Stimulated activated memory B cell treated with anti-CD40 and anti-IgM and Interleukin-4, amounts not matched to agents 10 μg/mL and 1 μg/mL and 100 μg/mL, for 72 hours (primary cell): Measurements from ENCODE around the gene CNTNAP5.

ENCODE experiments used
- ATAC-seq: fragments of 150-1000 bp; cut with Tn5 transposase; 2 replicates; pipeline ENCODE4 v1.10.0; 2021
- H3K27ac Mint-ChIP-seq: one replicate; pipeline ENCODE4 v1.8.0; 2022; ENCODE audit warnings: mild to moderate bottlenecking, mixed read lengths
- H3K27me3 Mint-ChIP-seq: one replicate; pipeline ENCODE4 v1.8.0; 2022; ENCODE audit warnings: mixed read lengths
- H3K36me3 Mint-ChIP-seq: one replicate; pipeline ENCODE4 v1.8.0; 2022; ENCODE audit warnings: mixed read lengths
- H3K4me1 Mint-ChIP-seq: one replicate; pipeline ENCODE4 v1.8.0; 2022; ENCODE audit warnings: mixed read lengths
- H3K4me3 Mint-ChIP-seq: one replicate; pipeline ENCODE4 v1.8.0; 2022; ENCODE audit warnings: mild to moderate bottlenecking, moderate library complexity, mixed read lengths
- H3K9me3 Mint-ChIP-seq: one replicate; pipeline ENCODE4 v1.8.0; 2022; ENCODE audit warnings: mixed read lengths

The CNTNAP5 gene

DNA sequence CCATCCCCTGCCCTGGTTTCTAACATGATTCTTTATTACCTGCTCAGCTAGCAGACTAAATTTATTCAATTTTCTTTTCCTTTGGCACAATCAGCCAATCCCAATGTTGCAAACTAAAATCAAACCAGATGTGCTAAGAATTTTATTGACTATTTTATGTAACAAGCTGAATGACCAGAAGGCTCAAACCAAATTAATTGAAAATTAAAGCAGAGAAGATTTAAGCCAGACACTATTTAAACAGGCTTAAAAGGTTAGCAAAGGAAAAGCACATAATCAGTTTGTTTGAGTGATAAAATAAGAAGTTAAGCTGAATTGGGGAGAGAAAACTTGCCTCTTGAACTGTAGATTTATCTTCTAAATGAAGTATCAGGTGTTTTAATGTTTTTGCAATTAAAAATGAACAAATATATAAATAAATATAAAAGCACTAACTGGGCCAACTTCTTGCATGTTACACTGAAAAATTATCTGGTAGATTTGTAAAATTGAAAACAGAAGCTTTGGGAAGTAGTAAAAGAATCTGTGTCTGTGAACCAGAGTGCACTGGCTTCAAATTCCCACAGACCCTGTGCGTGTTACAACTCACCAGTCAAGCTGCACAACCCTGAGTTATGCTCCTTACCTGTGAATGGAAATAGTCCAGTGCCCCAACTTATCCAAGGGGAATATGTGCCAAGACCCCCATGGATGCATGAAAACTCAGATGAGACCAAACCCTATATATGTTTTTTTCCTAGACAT, 283.4 kb downstream of the CNTNAP5 start:
- H3K4me1 Mint-ChIP-seq = no peaks in the 10 kb centered on the region
- no peak overlapping the region for H3K27ac Mint-ChIP-seq
- H3K27me3 Mint-ChIP-seq = no peaks in the 10 kb centered on the region
- H3K36me3 Mint-ChIP-seq = no peaks in the 10 kb centered on the region
- H3K4me3 Mint-ChIP-seq = no peak overlapping the region
- H3K9me3 Mint-ChIP-seq = peaks cover 3% of the 10 kb centered on the region
- no peak for ATAC-seq

DNA sequence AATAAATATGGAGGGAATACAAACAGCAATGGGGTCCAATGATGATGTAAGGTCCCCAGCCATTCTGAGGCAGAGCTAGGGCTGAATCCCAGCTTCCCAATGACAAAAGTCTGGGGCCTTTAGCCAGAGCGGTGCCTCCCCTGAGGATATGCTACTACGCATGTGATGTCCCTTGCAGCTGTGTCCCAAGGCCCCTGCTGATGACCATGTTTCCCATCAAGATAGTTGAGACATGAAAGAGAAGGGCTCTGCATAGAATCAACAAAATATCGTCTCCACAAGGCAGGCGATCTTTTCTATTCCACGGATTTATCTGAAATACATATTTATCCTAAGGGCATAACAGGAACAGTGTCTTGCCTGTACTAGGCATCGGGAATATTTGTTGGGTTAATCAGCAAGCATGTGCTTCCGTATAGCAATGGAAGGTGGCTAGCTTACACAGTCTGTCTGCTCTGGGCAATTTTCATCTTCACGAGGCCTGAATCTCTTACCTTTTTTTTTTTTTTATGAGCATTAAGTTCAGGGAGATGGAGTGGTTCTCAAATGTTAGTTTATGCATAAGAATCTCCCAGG, 284.6 kb downstream of the CNTNAP5 start:
- no peak overlapping the region for H3K4me3 Mint-ChIP-seq
- no peaks in the 10 kb centered on the region for H3K4me1 Mint-ChIP-seq
- peaks cover 3% of the 10 kb centered on the region for H3K9me3 Mint-ChIP-seq
- no peaks in the 10 kb centered on the region for H3K36me3 Mint-ChIP-seq
- H3K27me3 Mint-ChIP-seq = no peaks in the 10 kb centered on the region
- no peak overlapping the region for H3K27ac Mint-ChIP-seq
- no peak for ATAC-seq

GRCh38 chr2:124310671-124311070, 285.6 kb downstream of the CNTNAP5 start:
- Mint-ChIP-seq H3K9me3 (peaks cover 3% of the 10 kb centered on the region), H3K4me3 (no peak overlapping the region), H3K27me3 (no peaks in the 10 kb centered on the region), H3K27ac (no peak overlapping the region), H3K36me3 (no peaks in the 10 kb centered on the region), H3K4me1 (no peaks in the 10 kb centered on the region)
- ATAC-seq = no peak

DNA sequence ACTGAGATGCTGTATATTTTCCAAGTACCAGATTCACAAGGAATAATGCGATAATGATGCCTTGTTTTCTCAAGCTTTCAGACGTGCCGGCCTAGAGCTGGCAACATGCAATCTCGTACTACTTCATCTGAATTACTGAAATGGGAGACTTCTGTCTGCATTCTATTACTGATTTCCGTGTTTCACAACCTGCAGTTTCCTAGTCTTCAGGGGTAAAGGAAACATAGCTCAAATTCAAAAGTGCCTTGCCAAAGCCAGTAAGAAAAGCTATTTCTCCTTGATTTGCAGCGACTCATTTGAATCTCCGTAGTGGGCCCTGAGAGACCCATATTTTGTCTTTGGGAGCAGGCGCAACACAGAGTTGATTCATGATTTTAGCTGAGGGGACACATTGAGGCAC, 289.0 kb downstream of the CNTNAP5 start:
- no peak overlapping the region for H3K27ac Mint-ChIP-seq
- no peaks in the 10 kb centered on the region for H3K4me1 Mint-ChIP-seq
- ATAC-seq = no peak
- no peaks in the 10 kb centered on the region for H3K36me3 Mint-ChIP-seq
- peaks cover 3% of the 10 kb centered on the region for H3K9me3 Mint-ChIP-seq
- H3K4me3 Mint-ChIP-seq = no peak overlapping the region
- H3K27me3 Mint-ChIP-seq = no peaks in the 10 kb centered on the region

DNA sequence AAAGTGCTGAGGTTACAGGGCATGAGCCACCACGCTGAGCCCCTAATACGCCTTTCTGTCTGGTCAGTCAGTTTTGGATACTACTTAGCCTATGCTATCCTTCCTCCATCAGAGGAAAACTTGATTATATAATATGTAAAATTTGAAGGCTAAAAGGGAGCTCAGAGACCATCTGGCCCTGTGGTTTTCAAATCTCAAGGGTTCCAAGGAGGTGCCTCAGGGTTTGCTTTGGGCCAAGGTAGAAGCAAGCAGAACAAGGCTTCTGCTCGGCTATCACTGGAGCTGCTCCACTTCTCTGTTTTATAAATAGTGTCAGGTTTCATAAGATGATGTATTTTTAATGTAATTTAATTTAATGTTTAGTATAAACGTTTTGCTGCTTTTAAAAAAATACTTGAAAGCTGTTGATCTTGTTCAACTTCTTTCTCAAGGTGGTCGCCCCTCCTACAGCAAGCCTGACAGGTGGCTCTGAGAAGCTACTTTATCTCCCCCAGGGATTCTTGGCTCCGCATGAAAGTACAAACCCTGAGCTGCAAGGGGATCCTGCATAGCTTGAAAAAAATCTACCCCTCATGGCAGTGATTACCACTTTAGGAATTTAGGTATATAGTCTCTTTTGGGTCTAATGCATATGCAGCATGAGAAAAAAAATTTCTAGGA, 290.3 kb downstream of the CNTNAP5 start:
- no peaks in the 10 kb centered on the region for H3K4me1 Mint-ChIP-seq

GRCh38 chr2:124316133-124316532, 291.0 kb downstream of the CNTNAP5 start:
- H3K27ac Mint-ChIP-seq = no peak overlapping the region
- no peaks in the 10 kb centered on the region for H3K27me3 Mint-ChIP-seq
- H3K4me1 Mint-ChIP-seq = no peaks in the 10 kb centered on the region
- H3K9me3 Mint-ChIP-seq = peaks cover 7% of the 10 kb centered on the region
- no peaks in the 10 kb centered on the region for H3K36me3 Mint-ChIP-seq
- H3K4me3 Mint-ChIP-seq = no peak overlapping the region
- no peak for ATAC-seq

More for the DNA sequence above, 290.3 kb downstream of the CNTNAP5 start:
- H3K27me3 Mint-ChIP-seq = no peaks in the 10 kb centered on the region
- no peak overlapping the region for H3K27ac Mint-ChIP-seq
- H3K9me3 Mint-ChIP-seq = peaks cover 3% of the 10 kb centered on the region
- H3K4me3 Mint-ChIP-seq = no peak overlapping the region
- ATAC-seq = no peak
- H3K36me3 Mint-ChIP-seq = no peaks in the 10 kb centered on the region

DNA sequence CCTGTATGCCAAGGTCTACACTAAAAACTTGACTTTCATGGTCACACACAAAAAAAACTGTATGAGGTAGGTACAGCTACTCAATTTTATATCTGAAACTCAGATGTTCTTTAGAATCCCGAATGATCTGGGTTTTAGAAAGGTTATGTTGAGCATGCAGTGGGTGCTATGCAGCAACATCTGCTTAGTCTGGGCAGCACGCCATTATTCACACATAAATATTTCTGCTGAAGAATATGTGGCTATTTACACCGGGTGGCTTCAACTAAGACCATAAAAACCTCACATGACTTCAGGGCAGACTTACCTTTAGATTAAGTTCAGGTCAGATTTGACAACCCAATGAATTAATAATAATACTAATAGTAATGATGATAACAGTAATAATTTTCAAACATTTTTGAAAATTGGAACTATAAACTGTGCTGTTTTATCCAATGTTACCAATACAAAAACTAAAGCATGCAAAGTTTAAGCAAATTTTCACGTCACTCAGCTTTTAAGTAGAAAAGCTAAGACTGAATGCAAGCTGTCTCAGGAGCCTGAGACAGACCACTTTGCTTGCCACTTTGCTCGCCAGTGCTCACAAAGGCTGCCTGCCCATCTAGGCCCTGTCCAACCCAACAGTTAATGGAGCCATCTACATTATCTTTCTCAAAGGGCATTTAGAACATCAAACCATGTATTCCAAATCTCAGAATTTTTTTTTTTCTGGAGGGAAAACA, 292.0 kb downstream of the CNTNAP5 start:
- Mint-ChIP-seq H3K27ac (no peak overlapping the region), H3K9me3 (peaks cover 4% of the 10 kb centered on the region), H3K4me3 (no peak overlapping the region), H3K36me3 (no peaks in the 10 kb centered on the region), H3K27me3 (no peaks in the 10 kb centered on the region), H3K4me1 (no peaks in the 10 kb centered on the region)
- ATAC-seq = no peak

DNA sequence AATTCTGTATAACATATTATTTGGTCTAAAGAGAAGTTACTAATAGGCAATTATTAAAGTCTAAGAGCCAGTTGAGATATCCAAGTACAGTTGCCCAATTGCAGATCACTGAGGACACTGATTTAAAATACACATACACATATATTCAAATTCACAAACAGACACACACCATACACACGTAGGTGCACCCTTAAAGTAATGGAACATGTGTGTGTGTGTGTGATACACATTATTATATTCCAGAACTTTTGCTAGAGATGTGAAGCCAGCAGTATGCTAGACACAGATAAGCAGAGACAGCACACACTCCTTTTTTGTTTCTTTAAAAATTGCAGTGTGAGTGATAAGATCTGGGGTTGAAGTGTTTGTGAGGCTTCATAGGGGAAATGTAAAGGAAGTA, 292.5 kb downstream of the CNTNAP5 start:
- no peak overlapping the region for H3K4me3 Mint-ChIP-seq
- ATAC-seq = no peak
- H3K27ac Mint-ChIP-seq = no peak overlapping the region
- H3K27me3 Mint-ChIP-seq = no peaks in the 10 kb centered on the region
- H3K4me1 Mint-ChIP-seq = no peaks in the 10 kb centered on the region
- no peaks in the 10 kb centered on the region for H3K36me3 Mint-ChIP-seq
- peaks cover 4% of the 10 kb centered on the region for H3K9me3 Mint-ChIP-seq

GRCh38 chr2:124318913-124319312, 293.8 kb downstream of the CNTNAP5 start:
- Mint-ChIP-seq H3K27ac (no peak overlapping the region), H3K27me3 (no peaks in the 10 kb centered on the region), H3K9me3 (peaks cover 7% of the 10 kb centered on the region), H3K4me3 (no peak overlapping the region), H3K36me3 (no peaks in the 10 kb centered on the region), H3K4me1 (no peaks in the 10 kb centered on the region)
- ATAC-seq = no peak

DNA sequence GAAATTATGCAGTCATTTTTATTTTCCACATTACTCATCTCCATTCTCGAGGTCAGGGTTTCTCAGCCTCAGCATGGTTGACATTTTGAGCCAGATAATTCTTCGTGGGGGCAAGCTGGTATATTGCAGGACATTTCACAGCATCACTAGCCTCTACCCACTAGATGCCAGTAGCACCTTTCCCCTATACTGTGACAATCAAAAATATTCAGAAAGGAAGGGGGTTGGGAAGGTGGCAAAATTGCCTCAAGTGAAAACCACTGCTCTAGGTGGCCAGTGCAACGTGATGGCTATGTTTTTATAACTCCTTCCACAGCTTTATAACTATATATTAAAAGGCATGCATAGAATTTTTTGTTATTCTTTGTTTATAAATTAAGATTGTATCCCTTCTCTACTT, 294.5 kb downstream of the CNTNAP5 start:
- Mint-ChIP-seq H3K36me3 (no peaks in the 10 kb centered on the region), H3K27me3 (no peaks in the 10 kb centered on the region), H3K4me1 (no peaks in the 10 kb centered on the region), H3K9me3 (peaks cover 7% of the 10 kb centered on the region), H3K4me3 (no peak overlapping the region), H3K27ac (no peak overlapping the region)
- ATAC-seq = no peak

DNA sequence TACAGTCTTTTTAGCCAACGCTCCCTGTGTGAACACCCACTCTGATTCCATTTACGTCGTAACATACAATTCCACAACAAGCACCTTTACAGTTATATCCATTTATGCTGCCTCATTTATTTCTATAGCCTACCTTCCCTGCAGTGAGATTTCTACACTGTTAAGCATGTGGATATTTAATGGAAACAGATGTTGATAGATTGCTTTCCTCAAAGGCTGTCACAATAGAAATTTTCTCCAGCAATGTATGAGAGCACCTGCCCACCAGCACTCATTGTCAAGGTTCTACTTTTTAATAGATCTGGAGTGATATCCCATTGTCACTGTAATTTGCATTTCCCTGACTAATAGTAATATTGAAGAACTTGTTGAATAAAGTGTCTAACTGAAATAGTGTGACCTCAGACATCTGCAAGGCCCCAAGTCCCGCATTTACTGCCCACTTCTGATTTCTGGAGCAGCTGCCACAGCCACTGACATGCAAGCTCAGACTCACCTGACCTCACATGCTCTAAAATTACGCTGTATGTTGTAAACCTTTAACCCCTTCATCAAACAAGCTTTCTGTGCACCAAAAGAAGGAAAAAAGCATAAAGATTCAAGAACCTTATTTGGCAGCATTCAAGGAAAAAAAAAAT, 295.1 kb downstream of the CNTNAP5 start:
- Mint-ChIP-seq H3K27ac (no peak overlapping the region), H3K27me3 (no peaks in the 10 kb centered on the region), H3K4me1 (no peaks in the 10 kb centered on the region), H3K36me3 (no peaks in the 10 kb centered on the region), H3K4me3 (no peak overlapping the region), H3K9me3 (peaks cover 7% of the 10 kb centered on the region)
- no peak for ATAC-seq

DNA sequence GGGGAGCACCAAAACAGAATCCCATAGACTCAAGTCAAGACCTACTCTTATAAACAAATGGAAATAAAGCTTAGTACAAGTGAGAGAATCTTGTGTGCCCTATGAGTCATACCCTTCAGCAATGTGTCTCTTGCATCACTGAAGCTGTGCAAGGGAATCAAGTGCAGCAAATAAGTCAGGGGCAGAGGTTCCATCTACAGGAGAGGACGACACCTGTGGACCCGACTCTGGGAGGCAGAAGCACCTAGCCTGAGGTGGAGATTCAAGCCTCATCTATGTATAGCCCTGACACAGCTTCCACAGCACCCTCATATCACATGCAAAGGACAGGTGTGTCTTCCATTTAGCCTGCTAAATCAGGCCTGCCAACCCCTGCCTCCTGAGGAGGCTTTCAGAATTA, 298.2 kb downstream of the CNTNAP5 start:
- H3K27ac Mint-ChIP-seq = no peak overlapping the region
- no peak overlapping the region for H3K4me3 Mint-ChIP-seq
- no peaks in the 10 kb centered on the region for H3K4me1 Mint-ChIP-seq
- peak; percentile 34 for ATAC-seq
- no peaks in the 10 kb centered on the region for H3K27me3 Mint-ChIP-seq
- H3K36me3 Mint-ChIP-seq = no peaks in the 10 kb centered on the region
- H3K9me3 Mint-ChIP-seq = peaks cover 7% of the 10 kb centered on the region

DNA sequence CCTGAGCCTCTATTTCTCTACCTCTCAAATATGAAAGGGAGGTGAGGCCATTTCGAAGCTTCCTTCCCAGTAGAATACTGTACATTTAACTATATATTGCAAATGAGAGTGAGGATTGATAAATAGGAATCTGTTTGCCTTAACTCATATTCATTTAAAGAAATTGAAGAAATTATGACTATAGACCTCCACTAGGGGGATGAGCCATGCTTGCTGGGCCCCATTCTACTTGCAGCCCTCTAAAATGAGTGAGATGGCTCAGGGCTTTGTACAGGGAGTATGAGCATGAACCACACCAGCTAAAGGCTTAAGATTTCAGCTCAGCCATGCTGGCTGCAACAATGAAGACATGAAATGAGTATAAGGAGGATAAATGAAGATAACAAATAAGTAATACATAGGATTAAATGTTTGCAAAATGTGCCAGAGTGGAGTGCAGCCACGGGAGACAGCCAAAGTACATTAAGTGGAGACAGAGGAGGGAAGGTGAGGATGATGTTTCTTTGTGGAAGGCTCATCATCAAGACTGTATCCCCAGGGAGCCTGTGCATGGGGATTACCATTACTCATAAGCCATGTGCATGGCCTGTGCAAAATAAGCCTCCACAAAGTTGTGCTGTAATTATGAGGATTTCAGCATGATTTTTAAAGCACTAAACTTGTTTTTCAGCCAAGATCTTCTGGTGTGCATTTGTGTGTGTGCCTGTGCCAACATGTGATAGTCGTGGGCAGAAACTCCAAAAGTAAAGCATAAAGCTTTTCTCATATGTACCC, 300.8 kb downstream of the CNTNAP5 start:
- no peaks in the 10 kb centered on the region for H3K4me1 Mint-ChIP-seq
- ATAC-seq = no peak
- peaks cover 4% of the 10 kb centered on the region for H3K9me3 Mint-ChIP-seq
- no peaks in the 10 kb centered on the region for H3K27me3 Mint-ChIP-seq
- H3K27ac Mint-ChIP-seq = no peak overlapping the region
- H3K4me3 Mint-ChIP-seq = no peak overlapping the region
- no peaks in the 10 kb centered on the region for H3K36me3 Mint-ChIP-seq

DNA sequence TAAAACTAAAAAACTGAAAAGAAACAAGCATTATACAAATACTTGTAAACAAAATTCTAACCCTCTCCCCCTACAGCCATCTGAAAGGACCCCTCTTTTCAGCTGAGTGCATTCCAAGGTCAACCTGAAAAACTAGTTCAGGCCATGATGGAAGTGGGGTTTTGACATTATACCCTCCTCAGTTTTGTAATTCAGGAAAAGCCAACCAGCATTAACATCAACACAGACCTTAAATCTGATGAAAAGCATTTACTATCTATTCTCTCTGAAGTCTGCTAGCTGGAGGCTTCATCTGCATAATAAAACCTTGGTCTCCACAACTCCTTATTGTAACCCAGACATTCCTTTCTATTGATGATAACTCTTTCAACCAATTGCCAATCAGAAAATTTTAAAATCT, 302.2 kb downstream of the CNTNAP5 start:
- no peaks in the 10 kb centered on the region for H3K4me1 Mint-ChIP-seq
- no peaks in the 10 kb centered on the region for H3K36me3 Mint-ChIP-seq
- no peak overlapping the region for H3K4me3 Mint-ChIP-seq
- peaks cover 3% of the 10 kb centered on the region for H3K9me3 Mint-ChIP-seq
- H3K27ac Mint-ChIP-seq = no peak overlapping the region
- no peaks in the 10 kb centered on the region for H3K27me3 Mint-ChIP-seq
- no peak for ATAC-seq
